GM19452 (cell line): ENCODE data around the gene DISP3.

Source experiments
- ATAC-seq: cut with Tn5 transposase; IDR thresholded peaks from one replicate; pipeline ENCODE4 v1.9.1; 2021; ENCODE audit not compliant: unreplicated experiment

Gene DISP3

DNA sequence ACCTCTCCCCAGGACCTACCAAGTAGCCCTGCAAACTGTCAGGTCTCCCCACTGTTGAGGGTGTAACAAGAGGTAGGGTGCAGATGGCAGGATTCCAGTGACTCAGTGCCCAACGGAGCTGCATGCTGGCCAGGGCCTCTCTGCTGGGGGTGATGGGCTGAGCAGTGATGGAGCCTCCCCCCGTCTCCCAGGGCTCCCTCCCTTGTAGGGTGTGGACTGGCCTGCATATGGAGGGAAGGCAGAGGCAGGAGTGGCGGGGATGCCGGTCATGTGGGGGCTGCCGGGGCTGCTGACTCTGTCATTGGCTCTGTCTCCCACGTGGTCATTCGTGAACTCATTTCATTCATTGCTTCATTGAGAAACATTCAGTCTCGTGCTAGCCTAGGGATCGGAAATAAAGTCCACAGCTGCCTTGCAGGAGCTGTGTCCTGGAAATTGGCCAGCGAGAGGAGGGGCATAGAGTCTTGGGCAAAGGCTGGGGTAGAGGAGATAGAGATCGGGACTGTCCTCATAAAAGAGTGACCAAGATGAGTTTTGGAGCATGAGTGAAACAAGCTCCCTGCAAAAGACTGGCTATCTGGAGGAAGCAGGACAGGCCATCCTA is 22.9 kb upstream of the DISP3 start:
- no peak for ATAC-seq

GRCh38 chr1:11456965-11457364 is 22.0 kb upstream of the DISP3 start:
- ATAC-seq, result no peak

DNA sequence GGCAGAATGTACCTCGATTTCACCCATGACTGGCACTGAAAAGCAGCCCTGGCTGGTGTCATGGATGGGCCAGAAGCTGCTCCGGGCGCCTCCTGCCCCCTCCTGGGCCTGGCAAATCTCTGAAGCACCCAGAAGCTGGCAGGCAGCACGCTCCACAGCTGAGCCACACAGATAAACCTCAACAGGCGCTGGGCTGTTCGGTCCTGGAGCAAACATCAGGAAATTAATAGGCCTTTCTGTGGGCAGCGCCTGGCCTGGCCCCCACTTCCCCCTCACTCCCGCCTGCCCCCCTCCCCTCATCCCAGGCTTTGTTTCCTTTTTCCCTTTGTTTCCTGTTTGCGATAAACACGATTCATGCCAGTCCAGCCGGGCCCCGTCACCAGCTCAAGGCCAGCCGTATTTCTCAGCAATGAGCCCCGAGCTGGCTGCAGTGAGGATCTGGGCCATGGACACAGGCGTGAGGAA is 20.1 kb upstream of the DISP3 start:
- no peak for ATAC-seq

- ATAC-seq, result no peak
Measured at GRCh38 chr1:11461531-11462137, 17.3 kb upstream of the DISP3 start.

GRCh38 chr1:11462224-11462923 is 16.6 kb upstream of the DISP3 start:
- no peak for ATAC-seq

GRCh38 chr1:11463177-11463576 is 15.8 kb upstream of the DISP3 start:
- no peak for ATAC-seq

- no peak for ATAC-seq
Measured at GRCh38 chr1:11465307-11465706, 13.6 kb upstream of the DISP3 start.

GRCh38 chr1:11466416-11466815 is 12.5 kb upstream of the DISP3 start:
- ATAC-seq, result no peak

- ATAC-seq, result no peak
Measured at GRCh38 chr1:11468878-11469277, 10.1 kb upstream of the DISP3 start.

GRCh38 chr1:11470912-11471311 is 8.0 kb upstream of the DISP3 start:
- no peak for ATAC-seq

DNA sequence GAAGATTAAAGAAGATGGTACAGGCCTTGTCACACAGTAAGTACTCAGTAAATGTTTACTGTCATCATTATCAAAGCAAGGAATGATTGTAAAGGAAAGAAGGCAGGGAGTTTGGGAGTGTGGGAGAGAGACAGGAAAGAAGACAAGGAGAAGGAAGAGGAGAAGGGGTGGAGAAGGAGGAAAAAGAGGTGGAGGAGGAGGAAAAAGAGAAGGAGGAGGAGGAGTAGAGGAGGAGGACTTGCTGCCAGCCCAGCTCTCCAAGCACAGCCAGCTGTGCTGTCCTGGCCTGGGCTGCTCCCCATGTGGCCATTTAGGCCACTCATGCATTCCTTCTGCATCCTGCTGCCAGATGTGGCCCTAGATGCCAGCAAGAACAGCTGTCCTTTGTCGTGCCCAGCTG is 7.5 kb upstream of the DISP3 start:
- ATAC-seq, result no peak

DNA sequence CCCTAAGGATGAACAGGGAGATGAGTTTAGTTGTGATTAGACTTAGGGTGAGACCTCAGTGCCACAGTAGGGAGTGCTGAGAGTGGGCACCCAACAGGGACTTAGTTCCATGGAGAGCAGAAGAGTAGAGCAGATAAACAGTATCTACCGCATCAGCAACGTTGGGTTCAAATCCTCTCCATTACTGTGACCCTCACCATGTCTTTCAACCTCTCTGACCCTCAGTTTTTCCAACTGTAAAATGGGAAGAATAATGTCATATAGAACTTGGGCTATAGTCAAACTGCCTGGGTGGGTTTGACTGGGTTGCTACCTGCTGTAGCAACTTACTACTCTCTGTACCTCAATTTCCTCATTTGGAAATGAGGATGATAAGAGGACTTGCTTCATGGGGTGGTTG is 6.7 kb upstream of the DISP3 start:
- ATAC-seq, result no peak

GRCh38 chr1:11472741-11473140 is 6.2 kb upstream of the DISP3 start:
- ATAC-seq, result no peak

DNA sequence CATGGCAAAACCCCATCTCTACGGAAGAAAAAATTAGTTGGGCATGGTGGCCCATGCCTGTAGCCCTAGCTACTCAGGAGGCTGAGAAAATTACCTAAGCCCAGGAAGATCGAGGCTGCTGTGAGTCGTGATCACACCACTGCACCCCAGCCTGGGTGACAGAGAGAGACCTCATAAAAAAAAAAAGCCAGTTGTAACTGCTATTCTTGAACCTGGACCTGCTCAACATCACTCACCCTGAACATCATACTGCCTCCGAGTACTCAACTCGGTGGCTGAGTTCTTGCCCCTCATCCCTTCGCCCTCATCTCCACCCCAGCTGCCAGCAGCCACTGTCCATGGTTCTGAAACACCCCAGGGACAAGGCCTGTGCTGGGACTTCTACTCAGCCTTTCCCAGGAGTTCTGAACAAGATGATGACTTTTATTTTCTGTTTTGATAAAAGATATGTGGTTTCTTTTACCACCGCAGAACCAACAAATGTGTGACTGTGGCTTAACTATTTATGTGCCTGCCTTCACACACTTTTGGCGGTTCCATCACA is 5.4 kb upstream of the DISP3 start:
- no peak for ATAC-seq

- ATAC-seq, result no peak
Measured at GRCh38 chr1:11474826-11475225, 4.1 kb upstream of the DISP3 start.

GRCh38 chr1:11475748-11476147 is 3.2 kb upstream of the DISP3 start:
- no peak for ATAC-seq

DNA sequence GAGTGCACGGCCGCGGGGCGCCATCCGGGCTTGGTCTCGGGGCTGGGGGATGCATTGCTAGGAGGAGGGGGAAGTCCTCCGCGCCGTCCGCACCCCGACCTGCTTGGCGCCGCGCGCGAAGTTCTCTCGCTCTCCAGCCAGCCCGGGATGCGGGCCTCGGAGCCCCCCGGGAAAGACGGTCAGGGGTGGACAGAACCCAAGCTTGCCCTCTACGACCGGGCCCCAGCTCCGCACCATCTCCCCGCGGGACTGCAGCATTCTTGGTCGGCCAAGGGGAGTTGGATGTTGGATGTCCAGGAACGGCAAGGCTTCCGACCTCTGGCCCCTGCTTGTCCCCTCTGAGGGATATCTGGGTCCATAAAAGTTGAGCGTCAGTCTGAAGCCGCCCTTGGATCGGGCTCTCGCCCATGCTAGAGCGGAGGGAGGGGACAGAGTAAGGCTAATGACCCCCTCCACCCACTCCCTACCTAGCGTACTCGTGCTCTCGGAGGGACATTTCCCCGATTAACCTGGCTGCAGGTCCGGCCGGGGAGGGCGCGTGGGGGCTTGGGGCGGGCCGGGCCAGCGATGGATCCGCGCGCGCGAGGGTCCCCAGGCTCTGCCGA is 522 bp downstream of the DISP3 start:
- no peak for ATAC-seq

- no peak for ATAC-seq
Measured at GRCh38 chr1:11481019-11481418, 2.1 kb downstream of the DISP3 start.

DNA sequence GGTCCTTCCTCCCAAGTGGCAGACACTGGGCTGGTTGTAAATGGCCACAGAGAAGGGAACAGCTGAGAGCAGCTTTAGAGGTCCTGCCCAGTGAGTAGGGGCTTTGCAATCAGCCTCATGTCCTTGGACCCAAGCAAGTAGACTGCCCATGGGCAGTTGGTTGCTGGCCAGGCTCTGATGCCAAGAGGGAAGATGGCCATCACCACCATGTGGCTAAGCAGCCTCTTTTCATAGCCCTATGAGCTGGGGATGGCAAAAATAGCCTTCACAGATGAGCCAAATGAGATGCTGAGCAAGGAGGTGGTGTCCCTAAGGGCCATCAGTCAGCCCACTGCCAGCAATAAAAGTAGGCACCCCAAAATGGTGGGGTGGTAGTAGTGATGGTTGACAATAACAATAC is 3.2 kb downstream of the DISP3 start:
- no peak for ATAC-seq

DNA sequence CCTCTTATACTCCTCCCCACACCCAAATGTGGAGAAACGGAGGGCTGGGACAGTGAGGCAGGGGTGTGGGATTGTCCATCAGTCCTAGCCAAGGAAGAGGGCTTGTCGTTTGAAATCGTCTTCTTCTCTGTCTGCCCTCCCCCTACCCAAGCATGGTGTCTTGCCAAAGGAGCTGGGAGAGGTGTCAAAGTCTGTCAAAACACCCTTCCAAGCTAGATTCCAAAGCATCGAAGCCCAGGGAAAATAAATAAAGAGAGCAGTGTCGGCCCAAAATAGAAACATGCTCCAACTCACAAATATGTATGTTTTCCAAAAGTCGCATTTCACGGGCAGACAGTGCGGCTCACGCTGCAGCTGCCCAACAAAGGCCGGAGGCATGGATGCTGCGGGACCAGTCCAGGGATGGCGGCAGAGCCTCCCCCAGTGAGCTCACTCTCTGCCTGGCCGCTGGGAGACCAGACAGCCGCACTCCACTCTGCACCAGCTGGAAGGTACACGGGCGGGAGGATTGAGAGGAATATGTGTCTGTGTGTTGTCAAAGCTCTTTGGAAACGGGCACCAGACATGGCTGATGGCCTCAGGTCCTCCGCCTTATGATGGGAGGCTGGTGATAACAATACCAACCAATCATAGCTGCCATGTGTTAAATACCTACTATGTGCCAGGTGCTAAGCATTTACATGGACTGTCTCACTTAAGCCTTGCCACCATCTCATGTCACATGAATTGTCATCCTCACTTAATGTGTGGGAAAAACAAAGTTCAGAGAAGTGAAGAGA is 3.9 kb downstream of the DISP3 start:
- no peak for ATAC-seq
